Esophagus squamous epithelium (tissue), 4 donors: ENCODE data around the gene IQCH.

Source experiments
- POLR2A ChIP-seq, 4 donors: fragments of 450-650 bp; IDR thresholded peaks; one replicate each; pipeline ENCODE4 v1.6.1; 2017; ENCODE audit warnings: antibody characterized with exemption in 4 of 4, mild to moderate bottlenecking in 4 of 4, moderate library complexity in 3 of 4
- TF ChIP-seq, protein P1 (sequence below), 6 experiments: fragments of 450-650 bp in 4 of 6; fragments of 200-600 bp in 2 of 6; sonication (generic) in 2 of 6; IDR thresholded peaks; one replicate each; pipeline ENCODE4 v1.5.1; 2016 to 2019; ENCODE audit warnings: antibody characterized with exemption in 6 of 6, mild to moderate bottlenecking in 4 of 6, moderate library complexity in 4 of 6

DNA sequence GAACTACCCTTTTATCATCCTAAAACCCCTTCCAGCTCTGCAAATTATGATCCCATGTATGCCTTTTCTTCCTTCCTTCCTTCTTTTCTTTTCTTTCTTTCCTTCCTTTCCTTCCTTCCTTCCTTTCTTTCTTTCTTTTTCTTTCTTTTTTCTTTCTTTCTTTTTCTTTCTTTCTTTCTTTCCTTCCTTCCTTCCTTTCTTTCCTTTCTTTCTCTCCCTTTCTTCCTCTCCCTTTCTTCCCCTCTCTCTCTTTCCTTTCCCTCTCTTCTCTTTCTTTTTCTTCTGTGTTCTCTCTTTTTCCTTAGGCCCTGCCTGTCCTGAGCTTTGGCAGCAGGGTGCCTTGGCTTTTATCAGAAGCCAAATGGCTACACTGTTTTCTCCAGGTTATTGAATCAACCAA is 66.8 kb downstream of the IQCH start:
- no peak for TF ChIP-seq POLR2A (IDR thresholded peaks at IDR 0.05)
- TF ChIP-seq, protein P1, sequence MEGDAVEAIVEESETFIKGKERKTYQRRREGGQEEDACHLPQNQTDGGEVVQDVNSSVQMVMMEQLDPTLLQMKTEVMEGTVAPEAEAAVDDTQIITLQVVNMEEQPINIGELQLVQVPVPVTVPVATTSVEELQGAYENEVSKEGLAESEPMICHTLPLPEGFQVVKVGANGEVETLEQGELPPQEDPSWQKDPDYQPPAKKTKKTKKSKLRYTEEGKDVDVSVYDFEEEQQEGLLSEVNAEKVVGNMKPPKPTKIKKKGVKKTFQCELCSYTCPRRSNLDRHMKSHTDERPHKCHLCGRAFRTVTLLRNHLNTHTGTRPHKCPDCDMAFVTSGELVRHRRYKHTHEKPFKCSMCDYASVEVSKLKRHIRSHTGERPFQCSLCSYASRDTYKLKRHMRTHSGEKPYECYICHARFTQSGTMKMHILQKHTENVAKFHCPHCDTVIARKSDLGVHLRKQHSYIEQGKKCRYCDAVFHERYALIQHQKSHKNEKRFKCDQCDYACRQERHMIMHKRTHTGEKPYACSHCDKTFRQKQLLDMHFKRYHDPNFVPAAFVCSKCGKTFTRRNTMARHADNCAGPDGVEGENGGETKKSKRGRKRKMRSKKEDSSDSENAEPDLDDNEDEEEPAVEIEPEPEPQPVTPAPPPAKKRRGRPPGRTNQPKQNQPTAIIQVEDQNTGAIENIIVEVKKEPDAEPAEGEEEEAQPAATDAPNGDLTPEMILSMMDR (IDR thresholded peaks at IDR 0.05) = no peak
